GM18499 (cell line): ENCODE measurements around the gene SGPP1.
"Not testable (repeated sequence)": the region's sequence is repeated elsewhere in the genome, so short reads cannot be mapped to it uniquely, and the experiment has no call there.

Experiments
- ATAC-seq: cut with Tn5 transposase; IDR thresholded peaks from one replicate; pipeline ENCODE4 v1.9.1; 2021; ENCODE audit warnings: moderate number of reproducible peaks; ENCODE audit not compliant: insufficient read depth, unreplicated experiment

SGPP1 gene

GRCh38 chr14:63677891-63678379 lies 49.9 kb downstream of the SGPP1 start:
- ATAC-seq: no peak

- ATAC-seq: no peak
Observed at GRCh38 chr14:63676615-63677014, 51.2 kb downstream of the SGPP1 start.

DNA sequence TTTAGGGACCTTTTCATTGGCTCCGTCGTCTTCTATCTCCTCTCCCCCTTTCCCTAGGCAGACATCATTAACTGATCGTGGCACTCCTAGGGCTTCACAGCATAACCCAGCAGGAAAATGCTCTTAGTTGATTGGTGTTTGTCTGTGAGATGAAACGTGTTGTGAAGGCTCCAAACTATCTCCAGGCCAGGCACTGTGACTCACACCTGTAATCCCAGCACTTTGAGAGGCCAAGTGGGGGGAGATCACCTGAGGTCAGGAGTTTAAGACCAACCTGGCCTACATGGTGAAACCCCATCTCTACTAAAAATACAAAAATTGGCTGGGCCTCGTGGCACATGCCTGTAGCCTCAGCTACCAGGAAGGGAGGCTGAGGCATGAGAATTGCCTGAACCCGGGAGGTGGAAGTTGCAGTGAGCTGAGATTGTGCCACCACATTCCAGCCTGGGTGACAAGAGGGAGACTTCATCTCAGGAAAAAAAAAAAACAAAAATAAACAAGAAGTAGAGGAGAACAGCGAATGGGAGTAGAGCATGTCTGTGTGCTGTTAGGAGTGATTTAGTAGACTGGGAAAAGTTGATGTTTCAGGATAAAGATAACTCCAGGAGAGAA lies 53.9 kb downstream of the SGPP1 start:
- no peak for ATAC-seq

GRCh38 chr14:63673255-63673654 lies 54.6 kb downstream of the SGPP1 start:
- ATAC-seq: no peak

GRCh38 chr14:63672417-63673180 lies 55.3 kb downstream of the SGPP1 start:
- no peak for ATAC-seq

GRCh38 chr14:63671987-63672386 lies 55.9 kb downstream of the SGPP1 start:
- no peak for ATAC-seq

GRCh38 chr14:63670692-63671091 lies 57.2 kb downstream of the SGPP1 start:
- no peak for ATAC-seq

- ATAC-seq: no peak
Observed at GRCh38 chr14:63666335-63666734, 61.5 kb downstream of the SGPP1 start.

DNA sequence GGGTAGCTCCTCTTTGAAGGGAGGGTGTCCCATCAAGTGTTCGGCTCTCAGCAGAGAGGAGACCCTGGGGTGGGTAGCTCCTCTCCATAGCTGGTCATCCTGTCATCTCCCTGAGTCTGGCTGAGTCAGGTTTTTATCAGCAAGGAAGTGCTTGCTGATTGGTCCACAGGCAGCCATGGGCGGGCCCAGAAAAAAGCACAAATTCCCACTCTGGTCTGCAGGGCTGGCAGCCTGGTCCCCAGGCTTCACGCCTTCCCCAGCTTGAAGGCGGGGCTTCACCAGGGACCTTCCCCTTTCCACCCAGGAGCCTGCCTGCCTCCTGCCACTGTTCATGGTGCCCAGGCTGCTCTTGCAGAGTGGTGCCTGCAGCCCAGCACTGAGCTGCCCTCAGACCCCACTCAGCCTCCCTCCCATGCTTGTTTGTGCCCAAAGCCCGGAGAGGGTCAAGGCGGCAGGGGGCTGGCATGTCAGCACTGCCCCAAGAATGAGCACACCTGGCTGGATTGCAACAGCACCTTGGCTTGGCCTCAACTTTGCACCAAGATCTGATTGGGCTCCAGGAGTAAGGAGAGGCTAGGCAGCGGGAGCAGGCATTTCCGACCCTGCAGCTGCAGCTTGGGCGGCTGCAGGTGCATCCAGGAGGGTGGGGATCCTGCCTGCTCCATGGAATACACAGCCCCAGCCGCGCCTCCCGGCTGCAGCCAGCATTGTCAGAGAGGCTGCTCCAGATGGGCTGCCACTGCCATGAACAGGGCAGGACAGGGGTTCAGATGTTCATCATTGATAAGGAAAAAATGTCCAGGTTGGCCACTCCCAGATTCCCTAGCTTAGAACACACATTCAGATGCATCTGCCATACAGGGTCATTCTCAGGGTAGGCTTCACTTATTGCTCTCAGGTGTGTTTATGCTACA lies 64.2 kb downstream of the SGPP1 start:
- no peak for ATAC-seq

GRCh38 chr14:63662776-63663175 lies 65.1 kb downstream of the SGPP1 start:
- no peak for ATAC-seq

GRCh38 chr14:63661881-63662280 lies 66.0 kb downstream of the SGPP1 start:
- not testable (repeated sequence) for ATAC-seq

DNA sequence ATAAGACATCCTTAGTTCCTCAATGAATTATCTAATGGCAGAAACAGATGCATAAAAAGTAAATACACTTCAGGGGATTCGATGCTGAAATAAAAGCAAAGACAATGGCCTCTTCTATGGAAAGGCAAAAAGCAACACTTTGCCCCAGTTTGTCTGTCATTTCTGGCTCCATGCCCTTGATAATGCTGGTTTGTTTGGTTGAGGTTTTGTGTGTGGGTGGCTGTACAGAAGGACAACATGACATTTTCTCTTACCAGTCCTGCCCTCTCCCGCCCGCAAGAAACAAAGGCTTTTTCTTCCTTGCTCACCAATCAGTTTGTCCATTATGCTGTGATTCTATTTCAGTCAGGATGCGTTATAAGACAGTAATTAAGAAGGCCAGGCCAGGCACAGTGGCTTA lies 68.1 kb downstream of the SGPP1 start:
- ATAC-seq: no peak

GRCh38 chr14:63656194-63656593 lies 71.7 kb downstream of the SGPP1 start:
- no peak for ATAC-seq

GRCh38 chr14:63654936-63655335 lies 72.9 kb downstream of the SGPP1 start:
- no peak for ATAC-seq

DNA sequence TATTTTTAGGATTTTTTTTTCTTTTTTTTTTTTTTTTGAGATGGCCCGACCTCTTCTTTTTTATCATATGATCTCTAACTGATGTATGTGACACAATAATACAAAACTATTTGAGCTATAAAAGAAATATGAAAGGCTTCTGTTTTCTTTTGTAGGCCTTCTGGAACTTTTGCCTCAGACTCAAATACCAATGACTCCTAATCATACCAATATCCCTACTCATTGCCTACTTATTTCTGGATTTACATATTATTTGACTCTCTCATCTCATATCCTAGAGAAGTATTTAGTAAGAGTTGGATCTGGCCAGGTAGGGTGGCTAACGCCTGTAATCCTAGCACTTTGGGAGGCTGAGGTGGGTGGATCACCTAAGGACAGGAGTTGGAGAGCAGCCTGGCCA lies 73.5 kb downstream of the SGPP1 start:
- no peak for ATAC-seq

- ATAC-seq: no peak
Observed at GRCh38 chr14:63652406-63652805, 75.5 kb downstream of the SGPP1 start.

DNA sequence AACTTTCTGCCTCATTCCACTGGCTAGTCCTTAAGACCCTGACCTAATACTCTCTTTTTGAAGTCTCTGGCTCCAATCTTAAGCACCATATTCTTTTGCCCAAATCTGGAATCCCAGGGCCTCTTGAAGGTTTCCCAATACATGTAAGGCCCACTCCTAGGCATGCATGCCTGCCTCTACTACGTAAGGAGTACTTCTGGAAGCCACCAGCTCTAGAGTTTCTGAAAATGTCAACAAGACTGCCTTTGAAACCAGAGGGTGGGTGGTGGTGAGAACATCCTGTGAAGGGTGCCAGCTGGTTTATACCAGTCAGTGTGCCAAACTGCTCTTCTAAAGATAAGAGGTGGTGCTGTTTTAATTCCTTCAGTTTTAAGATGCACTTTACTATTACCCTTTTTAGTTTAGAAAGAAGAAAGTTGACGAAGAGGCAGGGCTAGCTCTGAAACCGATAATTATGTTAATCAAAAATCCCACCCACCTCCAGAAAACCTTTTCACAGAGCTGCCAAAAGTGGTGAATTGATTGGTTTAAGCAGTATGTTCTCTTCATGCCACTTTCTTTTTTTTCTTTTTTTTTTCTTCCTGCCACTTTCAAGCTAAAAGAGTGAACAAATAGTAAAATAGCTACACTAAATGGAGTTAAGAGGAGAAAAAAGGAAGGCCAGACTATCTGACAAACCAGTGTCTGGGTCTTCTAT lies 77.5 kb downstream of the SGPP1 start:
- ATAC-seq: no peak

DNA sequence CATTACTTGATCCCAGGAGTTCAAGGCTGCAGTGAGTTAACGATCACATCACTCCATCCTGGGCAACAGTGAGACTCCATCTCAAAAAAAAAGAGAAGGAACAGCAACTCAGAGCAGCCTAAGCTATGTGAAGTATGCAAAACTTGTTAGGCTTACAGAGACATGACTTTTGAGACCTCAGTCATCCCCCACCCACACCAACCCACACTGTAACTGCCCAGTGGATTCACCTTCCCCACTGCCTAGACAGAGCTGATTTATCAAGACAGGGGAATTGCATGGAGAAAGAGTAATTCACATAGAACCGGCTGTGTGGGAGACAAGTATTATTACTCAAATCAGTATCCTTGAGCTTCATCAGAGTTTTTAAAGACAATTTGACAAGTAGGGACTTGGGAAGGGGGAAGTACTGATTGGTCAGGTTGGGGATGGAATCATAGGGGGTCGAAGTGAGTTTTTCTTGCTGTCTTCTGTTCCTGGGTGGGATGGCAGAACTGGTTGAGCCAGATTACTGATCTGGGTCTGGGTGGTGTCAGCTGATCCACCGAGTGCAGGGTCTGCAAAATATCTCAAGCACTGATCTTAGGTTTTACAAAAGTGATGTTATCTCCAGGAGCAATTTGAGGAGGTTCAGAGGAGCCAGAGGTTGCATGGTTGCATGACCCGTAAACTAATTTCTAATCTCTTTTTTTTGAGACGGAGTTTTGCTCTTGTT lies 80.0 kb downstream of the SGPP1 start:
- ATAC-seq: no peak

- ATAC-seq: no peak
Observed at GRCh38 chr14:63644741-63645140, 83.1 kb downstream of the SGPP1 start.
